NOMO-1 treated with dmso at 0.1 percent for 144 hours (cell line): ENCODE data around the gene KRTAP20-3.

Experiments
- DNase-seq: peaks from one replicate; lab custom pipeline; 2025; ENCODE audit not compliant: unreplicated experiment; lab: John Stamatoyannopoulos, UW

The KRTAP20-3 gene

GRCh38 chr21:30642564-30642963, at the start of gene KRTAP20-3:
TSS of gene KRTAP20-3 (plus strand) at chr21:30642864.
- DNase-seq, result no peak

DNA sequence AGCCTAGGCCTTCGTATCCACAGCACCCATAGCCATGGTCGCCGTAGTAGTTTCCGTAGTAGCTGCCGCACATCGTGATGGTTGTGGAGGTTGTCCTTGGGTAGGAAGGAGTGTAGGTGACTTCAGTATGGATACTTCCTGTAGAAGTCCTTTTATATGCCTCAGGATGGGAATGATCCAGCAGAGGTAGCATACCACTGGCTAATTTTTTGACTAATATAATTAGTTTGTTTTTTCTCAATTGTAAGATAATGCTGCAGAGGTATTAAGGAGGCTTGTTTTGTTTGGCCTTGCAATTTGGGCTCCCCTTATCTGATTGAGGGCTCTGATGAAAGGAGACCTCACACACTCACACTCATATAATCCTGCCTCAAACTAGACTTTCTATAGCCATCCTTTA, 43.9 kb upstream of the KRTAP20-3 start, which contains the start of gene KRTAP6-2:
Gene KRTAP6-2, minus strand, starts transcription at position 101 of the 400 bp plus-strand sequence. Its CDS starts 28 bp downstream, at position 73.
- DNase-seq, result no peak

GRCh38 chr21:30600787-30601186, 41.9 kb upstream of the KRTAP20-3 start, which contains the start of gene KRTAP22-1:
TSS of gene KRTAP22-1 (plus strand) at chr21:30601087.
- no peak for DNase-seq

DNA sequence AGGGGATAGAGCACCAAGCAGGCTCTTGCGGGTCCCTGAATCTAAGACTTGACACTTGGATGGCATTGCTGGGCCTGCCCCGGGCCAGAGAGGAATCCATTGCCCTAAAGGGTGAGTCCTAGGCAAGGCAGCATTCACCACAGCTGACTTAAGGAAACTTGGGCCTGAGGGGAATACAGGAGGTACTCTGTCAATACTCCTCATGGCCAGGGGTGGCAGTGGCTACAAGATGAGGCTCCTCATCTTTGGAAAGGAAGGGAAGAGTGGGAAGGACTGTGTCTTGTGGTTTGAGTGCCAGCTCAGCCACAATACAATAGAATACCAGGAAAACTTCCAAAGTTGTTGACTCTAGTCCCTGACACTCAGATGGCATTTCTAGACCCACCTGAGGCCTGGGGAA, 36.7 kb upstream of the KRTAP20-3 start:
- no peak for DNase-seq

DNA sequence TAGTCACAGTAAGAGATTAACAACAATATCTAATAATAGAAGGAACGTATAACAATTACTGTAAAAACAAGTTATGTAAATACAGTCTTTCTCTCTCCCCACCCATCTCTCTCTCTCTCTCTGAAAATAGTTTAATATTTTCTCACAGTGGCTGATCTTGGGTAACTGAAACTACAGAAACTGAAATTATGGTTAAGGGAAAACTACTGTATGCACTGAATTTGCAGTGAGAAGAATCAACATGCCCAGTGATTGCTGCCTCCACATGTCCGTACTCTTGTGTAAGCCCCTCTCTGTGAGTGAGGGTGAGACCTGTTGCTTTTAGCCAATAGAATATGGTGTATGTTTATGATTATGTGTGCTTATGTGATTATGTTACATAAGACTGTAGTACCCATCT, 30.5 kb upstream of the KRTAP20-3 start:
- no peak for DNase-seq

GRCh38 chr21:30613836-30614235, 28.8 kb upstream of the KRTAP20-3 start, which contains the start of gene KRTAP6-1:
TSS of gene KRTAP6-1 (minus strand) at chr21:30613930. CDS start at chr21:30613904, 26 bp downstream.
- no peak for DNase-seq

DNA sequence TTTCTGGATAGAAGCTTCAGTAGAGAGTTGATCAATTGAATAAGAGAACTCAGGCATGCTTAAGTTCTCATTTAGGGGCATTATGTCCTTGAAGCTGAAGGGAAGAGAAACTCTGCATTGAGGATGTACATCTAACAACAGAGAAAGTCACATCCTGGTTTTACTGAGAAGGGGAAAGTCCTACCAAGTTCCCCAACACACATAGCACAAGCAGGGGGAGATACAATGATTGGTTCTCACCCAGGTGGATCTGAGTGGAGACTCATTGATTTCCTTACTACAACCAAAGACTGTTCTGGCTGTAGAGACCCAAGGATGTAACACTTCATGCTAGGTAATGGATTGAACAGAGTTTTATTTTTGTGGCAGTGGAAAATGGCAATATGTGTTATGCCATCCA, 27.5 kb upstream of the KRTAP20-3 start:
- DNase-seq, result no peak

DNA sequence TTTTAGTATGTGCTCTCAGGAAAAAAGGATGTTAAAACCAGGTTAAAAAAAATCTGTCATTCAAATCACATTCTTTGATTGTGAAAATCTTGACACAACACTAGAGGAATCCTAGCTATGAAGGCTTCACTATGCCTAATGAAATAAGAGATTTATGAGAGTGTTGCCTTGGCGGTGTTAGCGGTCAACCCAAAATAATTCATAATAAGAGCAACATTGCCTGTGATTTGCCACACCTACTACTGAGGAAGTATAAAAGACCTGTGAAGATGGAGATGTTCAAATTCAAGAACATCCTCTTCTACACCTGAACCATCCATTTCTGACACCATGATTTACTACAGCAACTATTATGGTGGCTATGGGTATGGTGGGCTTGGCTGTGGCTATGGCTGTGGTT, 26.5 kb upstream of the KRTAP20-3 start, which contains the start of gene KRTAP20-1:
Gene KRTAP20-1, plus strand, starts transcription at position 301 of the 400 bp plus-strand sequence. Its CDS starts 30 bp downstream, at position 331.
- DNase-seq, result no peak

GRCh38 chr21:30620080-30620479, 22.6 kb upstream of the KRTAP20-3 start:
- no peak for DNase-seq

GRCh38 chr21:30620522-30620921, 22.1 kb upstream of the KRTAP20-3 start, which contains the start of gene KRTAP20-4:
TSS of gene KRTAP20-4 (plus strand) at chr21:30620627.
- DNase-seq, result no peak

- no peak for DNase-seq
Measured at GRCh38 chr21:30623362-30623761, 19.3 kb upstream of the KRTAP20-3 start.

- no peak for DNase-seq
Measured at GRCh38 chr21:30625449-30626165, 17.1 kb upstream of the KRTAP20-3 start.

DNA sequence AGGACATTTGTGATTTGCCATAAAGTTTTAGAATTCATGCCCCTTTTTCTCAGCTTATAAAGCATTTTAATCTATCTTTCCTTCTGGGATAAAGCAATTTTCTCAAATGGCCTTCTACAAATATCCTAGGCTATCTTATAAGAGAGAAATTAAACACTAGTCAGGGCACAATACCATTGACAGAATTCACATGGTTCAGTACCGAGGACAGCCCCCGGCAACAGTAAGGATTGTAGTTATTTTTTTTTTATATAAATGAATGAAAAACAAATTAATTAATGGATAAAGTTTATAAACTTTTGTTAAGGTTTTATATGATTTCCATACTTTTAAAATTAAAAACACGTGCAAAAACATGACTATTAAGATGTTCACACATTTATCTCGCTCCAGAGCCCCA, 14.6 kb upstream of the KRTAP20-3 start:
- DNase-seq, result no peak

DNA sequence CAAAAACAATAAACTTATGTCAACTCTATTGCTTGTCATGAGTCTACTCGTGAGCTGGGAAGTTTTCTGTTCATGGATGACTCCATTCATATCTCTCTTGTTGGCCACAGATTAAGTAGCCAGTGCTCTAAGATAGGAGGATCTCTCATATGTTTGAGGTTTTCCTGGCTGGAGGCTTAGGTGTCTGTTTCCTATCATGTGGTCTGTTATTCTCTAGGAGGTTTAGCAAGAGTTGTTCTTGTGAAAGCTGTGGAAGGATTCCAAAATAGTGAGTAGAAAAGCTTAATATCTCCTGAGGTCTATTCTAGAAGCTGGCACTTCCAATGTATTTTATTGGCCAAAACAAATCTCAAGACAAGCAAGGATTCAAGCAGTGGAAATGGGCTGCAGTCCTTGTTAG, 13.5 kb upstream of the KRTAP20-3 start:
- no peak for DNase-seq

- DNase-seq, result no peak
Measured at GRCh38 chr21:30634906-30635305, 7.8 kb upstream of the KRTAP20-3 start, which contains the start of gene KRTAP20-2. TSS of gene KRTAP20-2 (plus strand) at chr21:30635206. CDS start at chr21:30635264, 58 bp downstream.

DNA sequence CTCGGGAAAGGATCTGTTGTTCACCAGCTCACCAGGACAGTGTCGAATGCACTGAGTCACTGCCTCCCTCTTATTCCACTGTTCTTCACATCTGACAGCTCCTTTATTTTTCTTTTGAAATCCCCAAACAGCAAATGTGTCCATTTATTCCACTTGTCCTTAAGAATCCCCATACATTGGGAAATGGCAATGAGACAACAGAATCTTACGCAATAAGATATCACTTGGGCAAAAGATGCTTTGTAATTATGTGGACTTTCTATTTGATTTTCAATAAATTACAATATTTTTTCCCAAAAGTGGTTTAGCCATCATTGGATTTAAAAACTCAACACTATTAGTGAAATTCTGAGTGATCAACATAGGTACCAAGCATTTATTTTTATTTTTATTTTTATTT, 4.0 kb upstream of the KRTAP20-3 start:
- no peak for DNase-seq

DNA sequence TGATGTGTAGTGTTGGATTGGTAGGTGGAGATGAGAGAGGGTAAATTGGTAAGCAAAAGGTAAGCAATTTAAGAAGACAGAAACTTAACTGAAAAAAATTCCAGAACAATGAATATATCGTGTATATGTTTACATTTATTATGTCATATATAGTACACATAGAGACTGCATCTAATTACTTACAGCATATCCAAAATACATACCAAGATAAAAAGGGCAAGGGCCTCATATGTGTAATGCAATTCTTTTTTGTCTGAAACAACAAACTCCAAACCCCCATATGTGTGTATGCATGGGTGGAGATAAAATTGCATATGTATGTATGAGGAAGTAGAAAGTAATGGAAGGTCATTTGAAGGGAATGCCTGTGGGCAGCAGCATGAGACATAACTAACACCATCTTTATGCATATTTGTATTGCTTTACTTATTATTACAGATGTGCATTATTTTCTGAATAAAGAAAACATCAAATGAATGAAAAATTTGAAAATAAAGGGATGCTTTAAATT, 4.3 kb downstream of the KRTAP20-3 start:
- no peak for DNase-seq

DNA sequence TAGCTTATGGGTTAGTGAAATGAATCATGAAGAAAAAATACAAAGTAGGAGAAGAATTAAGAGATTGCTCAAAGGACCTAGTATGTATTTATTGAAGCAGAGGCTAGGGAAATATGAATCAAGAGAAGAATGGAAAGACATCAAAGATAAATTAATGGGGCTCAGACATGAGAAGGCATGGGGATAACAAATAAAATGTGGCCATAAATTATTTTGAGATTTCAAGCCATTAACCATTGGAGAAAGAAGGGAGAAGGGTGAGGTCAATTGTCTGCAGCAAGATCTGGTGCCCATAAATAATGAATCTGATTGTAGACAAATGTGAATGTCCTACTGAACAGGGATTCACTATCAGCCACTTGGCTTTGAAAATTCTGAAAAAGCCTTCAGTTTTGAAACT, 10.2 kb downstream of the KRTAP20-3 start:
- DNase-seq, result no peak

- no peak for DNase-seq
Measured at GRCh38 chr21:30668776-30669175, 26.1 kb downstream of the KRTAP20-3 start.

DNA sequence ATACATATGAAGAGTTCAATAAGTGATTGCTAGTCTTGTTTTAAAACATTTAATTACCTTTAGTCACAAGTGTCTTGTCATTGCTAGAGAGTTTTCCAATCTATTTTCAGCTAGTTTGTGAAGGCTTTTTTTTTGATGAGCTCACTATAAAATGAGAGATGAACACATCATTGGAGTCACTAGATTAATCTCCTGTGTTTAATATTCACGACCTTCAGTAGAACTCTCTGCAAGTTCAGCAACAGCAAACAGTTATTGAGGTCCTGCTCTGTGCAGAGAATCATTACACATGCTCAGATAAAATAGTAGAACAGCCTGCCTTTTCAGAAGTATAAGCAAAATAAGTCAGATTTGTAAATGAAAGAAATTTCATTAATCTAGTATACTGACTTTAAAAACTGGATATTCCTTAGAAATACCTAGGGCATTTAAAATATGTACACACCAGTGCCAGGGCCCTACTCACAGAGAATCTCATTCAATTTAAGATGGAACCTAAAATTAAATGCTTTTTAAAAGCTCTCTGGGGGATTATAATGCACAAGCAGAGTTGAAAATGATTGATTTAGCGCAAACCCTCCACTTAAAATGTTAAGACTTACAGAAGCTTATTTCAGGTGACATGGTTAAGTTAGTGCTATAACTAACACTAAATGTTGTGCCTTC, 30.5 kb downstream of the KRTAP20-3 start:
- DNase-seq, result no peak

DNA sequence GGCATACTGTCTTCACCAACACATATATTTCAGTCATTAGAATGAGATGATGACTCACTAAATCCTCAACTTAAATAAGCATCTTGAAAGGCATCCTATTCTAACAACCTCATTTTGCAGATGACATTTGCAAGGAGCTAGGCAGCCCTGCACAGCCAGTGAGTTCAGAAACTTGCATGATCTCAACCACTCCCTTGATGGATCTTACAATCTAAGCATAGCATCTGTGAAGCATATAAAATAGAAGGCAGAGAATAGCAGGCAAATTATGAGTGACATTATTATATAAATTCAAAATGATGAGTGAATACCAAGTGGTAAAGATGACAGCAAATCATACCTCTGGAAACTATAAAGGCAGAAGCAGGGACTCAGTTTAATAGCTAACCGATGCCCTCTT, 31.6 kb downstream of the KRTAP20-3 start:
- DNase-seq, result no peak

- DNase-seq, result no peak
Measured at GRCh38 chr21:30676737-30677136, 34.1 kb downstream of the KRTAP20-3 start.
